SK-N-SH treated with all-trans-retinoic acid at 6 μM for 48 hours (cell line): Measurements from ENCODE around the gene ANKEF1.

Experiments
- ATAC-seq: fragments of 200-7000 bp; cut with Tn5 transposase; 3 replicates; pipeline ENCODE4 v1.9.1; 2020; ENCODE audit warnings: mild to moderate bottlenecking, moderate library complexity
- ARNTL ChIP-seq: fragments of 450-650 bp; formaldehyde crosslinking; IDR thresholded peaks from 2 replicates; pipeline ENCODE4 v1.5.0; 2020; ENCODE audit warnings: low read depth, mild to moderate bottlenecking, moderate library complexity, borderline replicate concordance
- BACH2 ChIP-seq: fragments of 250-450 bp; sonication (Bioruptor Pico); IDR thresholded peaks from 2 replicates; pipeline ENCODE4 v1.9.0; 2021; ENCODE audit warnings: mild to moderate bottlenecking, borderline replicate concordance
- CREB5 ChIP-seq: fragments of 250-450 bp; sonication (Bioruptor Pico); IDR thresholded peaks from 2 replicates; pipeline ENCODE4 v1.5.1; 2020; ENCODE audit warnings: low read depth, mild to moderate bottlenecking, moderate library complexity
- CSDC2 ChIP-seq: fragments of 250-450 bp; sonication (Bioruptor Pico); IDR thresholded peaks from 2 replicates; pipeline ENCODE4 v1.5.0; 2020; ENCODE audit warnings: mild to moderate bottlenecking, moderate library complexity
- ESRRG ChIP-seq: fragments of 250-450 bp; sonication (Bioruptor Pico); IDR thresholded peaks from 2 replicates; pipeline ENCODE4 v1.6.1; 2021; ENCODE audit warnings: mild to moderate bottlenecking
- GLIS3 ChIP-seq: fragments of 250-450 bp; sonication (Bioruptor Pico); IDR thresholded peaks from 2 replicates; pipeline ENCODE4 v1.5.0; 2020; ENCODE audit warnings: mild to moderate bottlenecking, moderate library complexity
- ISL1 ChIP-seq: fragments of 250-450 bp; sonication (Bioruptor Pico); IDR thresholded peaks from 2 replicates; pipeline ENCODE4 v2.1.2; 2022; ENCODE audit warnings: mild to moderate bottlenecking, moderate library complexity
- OSR1 ChIP-seq: fragments of 250-450 bp; sonication (Bioruptor Pico); IDR thresholded peaks from 2 replicates; pipeline ENCODE4 v1.8.0; 2022; ENCODE audit warnings: moderate library complexity, mild to moderate bottlenecking, inconsistent platforms
- PPARA ChIP-seq: fragments of 250-450 bp; sonication (Bioruptor Pico); IDR thresholded peaks from 2 replicates; pipeline ENCODE4 v1.5.0; 2020; ENCODE audit warnings: mild to moderate bottlenecking, borderline replicate concordance
- RARB ChIP-seq: fragments of 250-450 bp; sonication (Bioruptor Pico); IDR thresholded peaks from 2 replicates; pipeline ENCODE4 v1.8.0; 2021; ENCODE audit warnings: mild to moderate bottlenecking, moderate library complexity
- TCF4 ChIP-seq: fragments of 250-450 bp; sonication (Bioruptor Pico); IDR thresholded peaks from 2 replicates; pipeline ENCODE4 v1.8.0; 2021; ENCODE audit warnings: mild to moderate bottlenecking, moderate library complexity, borderline replicate concordance
- TOX ChIP-seq: fragments of 250-450 bp; sonication (Bioruptor Pico); IDR thresholded peaks from 2 replicates; pipeline ENCODE4 v1.8.0; 2021; ENCODE audit warnings: mild to moderate bottlenecking, moderate library complexity, borderline replicate concordance
- ZC3H10 ChIP-seq: fragments of 250-450 bp; sonication (Bioruptor Pico); IDR thresholded peaks from 2 replicates; pipeline ENCODE4 v1.5.1; 2021; ENCODE audit warnings: mild to moderate bottlenecking, moderate library complexity
- ZFP3 ChIP-seq: fragments of 250-450 bp; sonication (Bioruptor Pico); IDR thresholded peaks from 2 replicates; pipeline ENCODE4 v1.5.0; 2020; ENCODE audit warnings: mild to moderate bottlenecking, moderate library complexity
- ZFP30 ChIP-seq: fragments of 450-650 bp; formaldehyde crosslinking; IDR thresholded peaks from 2 replicates; pipeline ENCODE4 v1.5.0; 2022; ENCODE audit warnings: mild to moderate bottlenecking, moderate library complexity
- ZNF565 ChIP-seq: fragments of 450-650 bp; formaldehyde crosslinking; conservative IDR thresholded peaks from 2 replicates; pipeline ENCODE4 v1.5.0; 2020; ENCODE audit warnings: low read depth, mild to moderate bottlenecking, moderate library complexity
- ZNF70 ChIP-seq: fragments of 450-650 bp; formaldehyde crosslinking; IDR thresholded peaks from 2 replicates; pipeline ENCODE4 v1.5.0; 2020; ENCODE audit warnings: mild to moderate bottlenecking, moderate library complexity
- ZNF8 ChIP-seq: fragments of 450-650 bp; formaldehyde crosslinking; IDR thresholded peaks from 2 replicates; pipeline ENCODE4 v1.5.0; 2020; ENCODE audit warnings: mild to moderate bottlenecking, moderate library complexity
- TF ChIP-seq, protein P1 (sequence below): fragments of 250-450 bp; sonication (Bioruptor Pico); IDR thresholded peaks from 2 replicates; pipeline ENCODE4 v1.8.0; 2021; ENCODE audit warnings: low read depth, mild to moderate bottlenecking, moderate library complexity, borderline replicate concordance
- TF ChIP-seq, protein P2 (sequence below): fragments of 250-450 bp; sonication (Bioruptor Pico); IDR thresholded peaks from 2 replicates; pipeline ENCODE4 v1.8.0; 2020; ENCODE audit warnings: mild to moderate bottlenecking, moderate library complexity, borderline replicate concordance
- TF ChIP-seq, protein P3 (sequence below): fragments of 250-450 bp; sonication (Bioruptor Pico); IDR thresholded peaks from 2 replicates; pipeline ENCODE4 v1.5.1; 2021; ENCODE audit warnings: mild to moderate bottlenecking, moderate library complexity
- TF ChIP-seq, protein P4 (sequence below): fragments of 250-450 bp; sonication (Bioruptor Pico); IDR thresholded peaks from 2 replicates; pipeline ENCODE4 v1.5.0; 2020; ENCODE audit warnings: mild to moderate bottlenecking, moderate library complexity

Gene ANKEF1

GRCh38 chr20:10060226-10060625, 25.4 kb downstream of the ANKEF1 start:
- ATAC-seq = no peak
- TF ChIP-seq CREB5 (CRISPR knock-in tag) (no peak), ZFP30 (CRISPR knock-in tag) (no peak), GLIS3 (CRISPR knock-in tag) (no peak), ZNF565 (CRISPR knock-in tag) (no peak), PPARA (no peak), OSR1 (CRISPR knock-in tag) (no peak), ZNF70 (CRISPR knock-in tag) (no peak), ESRRG (no peak), ZNF8 (CRISPR knock-in tag) (no peak), ISL1 (no peak)

GRCh38 chr20:10061641-10062040, 26.9 kb downstream of the ANKEF1 start:
- TF ChIP-seq GLIS3 (CRISPR knock-in tag) (no peak), ZC3H10 (CRISPR knock-in tag) (no peak), ZFP30 (CRISPR knock-in tag) (no peak), ARNTL (CRISPR knock-in tag) (no peak), CREB5 (CRISPR knock-in tag) (no peak), BACH2 (CRISPR knock-in tag) (no peak), TCF4 (CRISPR knock-in tag) (no peak), PPARA (no peak), TOX (CRISPR knock-in tag) (no peak)
- TF ChIP-seq, protein P1, sequence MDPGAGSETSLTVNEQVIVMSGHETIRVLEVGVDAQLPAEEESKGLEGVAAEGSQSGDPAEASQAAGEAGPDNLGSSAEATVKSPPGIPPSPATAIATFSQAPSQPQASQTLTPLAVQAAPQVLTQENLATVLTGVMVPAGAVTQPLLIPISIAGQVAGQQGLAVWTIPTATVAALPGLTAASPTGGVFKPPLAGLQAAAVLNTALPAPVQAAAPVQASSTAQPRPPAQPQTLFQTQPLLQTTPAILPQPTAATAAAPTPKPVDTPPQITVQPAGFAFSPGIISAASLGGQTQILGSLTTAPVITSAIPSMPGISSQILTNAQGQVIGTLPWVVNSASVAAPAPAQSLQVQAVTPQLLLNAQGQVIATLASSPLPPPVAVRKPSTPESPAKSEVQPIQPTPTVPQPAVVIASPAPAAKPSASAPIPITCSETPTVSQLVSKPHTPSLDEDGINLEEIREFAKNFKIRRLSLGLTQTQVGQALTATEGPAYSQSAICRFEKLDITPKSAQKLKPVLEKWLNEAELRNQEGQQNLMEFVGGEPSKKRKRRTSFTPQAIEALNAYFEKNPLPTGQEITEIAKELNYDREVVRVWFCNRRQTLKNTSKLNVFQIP = no peak
- TF ChIP-seq, protein P2, sequence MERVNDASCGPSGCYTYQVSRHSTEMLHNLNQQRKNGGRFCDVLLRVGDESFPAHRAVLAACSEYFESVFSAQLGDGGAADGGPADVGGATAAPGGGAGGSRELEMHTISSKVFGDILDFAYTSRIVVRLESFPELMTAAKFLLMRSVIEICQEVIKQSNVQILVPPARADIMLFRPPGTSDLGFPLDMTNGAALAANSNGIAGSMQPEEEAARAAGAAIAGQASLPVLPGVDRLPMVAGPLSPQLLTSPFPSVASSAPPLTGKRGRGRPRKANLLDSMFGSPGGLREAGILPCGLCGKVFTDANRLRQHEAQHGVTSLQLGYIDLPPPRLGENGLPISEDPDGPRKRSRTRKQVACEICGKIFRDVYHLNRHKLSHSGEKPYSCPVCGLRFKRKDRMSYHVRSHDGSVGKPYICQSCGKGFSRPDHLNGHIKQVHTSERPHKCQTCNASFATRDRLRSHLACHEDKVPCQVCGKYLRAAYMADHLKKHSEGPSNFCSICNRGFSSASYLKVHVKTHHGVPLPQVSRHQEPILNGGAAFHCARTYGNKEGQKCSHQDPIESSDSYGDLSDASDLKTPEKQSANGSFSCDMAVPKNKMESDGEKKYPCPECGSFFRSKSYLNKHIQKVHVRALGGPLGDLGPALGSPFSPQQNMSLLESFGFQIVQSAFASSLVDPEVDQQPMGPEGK (CRISPR knock-in tag) = no peak
- TF ChIP-seq, protein P3, sequence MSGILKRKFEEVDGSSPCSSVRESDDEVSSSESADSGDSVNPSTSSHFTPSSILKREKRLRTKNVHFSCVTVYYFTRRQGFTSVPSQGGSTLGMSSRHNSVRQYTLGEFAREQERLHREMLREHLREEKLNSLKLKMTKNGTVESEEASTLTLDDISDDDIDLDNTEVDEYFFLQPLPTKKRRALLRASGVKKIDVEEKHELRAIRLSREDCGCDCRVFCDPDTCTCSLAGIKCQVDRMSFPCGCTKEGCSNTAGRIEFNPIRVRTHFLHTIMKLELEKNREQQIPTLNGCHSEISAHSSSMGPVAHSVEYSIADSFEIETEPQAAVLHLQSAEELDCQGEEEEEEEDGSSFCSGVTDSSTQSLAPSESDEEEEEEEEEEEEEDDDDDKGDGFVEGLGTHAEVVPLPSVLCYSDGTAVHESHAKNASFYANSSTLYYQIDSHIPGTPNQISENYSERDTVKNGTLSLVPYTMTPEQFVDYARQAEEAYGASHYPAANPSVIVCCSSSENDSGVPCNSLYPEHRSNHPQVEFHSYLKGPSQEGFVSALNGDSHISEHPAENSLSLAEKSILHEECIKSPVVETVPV (CRISPR knock-in tag) = no peak
- TF ChIP-seq, protein P4, sequence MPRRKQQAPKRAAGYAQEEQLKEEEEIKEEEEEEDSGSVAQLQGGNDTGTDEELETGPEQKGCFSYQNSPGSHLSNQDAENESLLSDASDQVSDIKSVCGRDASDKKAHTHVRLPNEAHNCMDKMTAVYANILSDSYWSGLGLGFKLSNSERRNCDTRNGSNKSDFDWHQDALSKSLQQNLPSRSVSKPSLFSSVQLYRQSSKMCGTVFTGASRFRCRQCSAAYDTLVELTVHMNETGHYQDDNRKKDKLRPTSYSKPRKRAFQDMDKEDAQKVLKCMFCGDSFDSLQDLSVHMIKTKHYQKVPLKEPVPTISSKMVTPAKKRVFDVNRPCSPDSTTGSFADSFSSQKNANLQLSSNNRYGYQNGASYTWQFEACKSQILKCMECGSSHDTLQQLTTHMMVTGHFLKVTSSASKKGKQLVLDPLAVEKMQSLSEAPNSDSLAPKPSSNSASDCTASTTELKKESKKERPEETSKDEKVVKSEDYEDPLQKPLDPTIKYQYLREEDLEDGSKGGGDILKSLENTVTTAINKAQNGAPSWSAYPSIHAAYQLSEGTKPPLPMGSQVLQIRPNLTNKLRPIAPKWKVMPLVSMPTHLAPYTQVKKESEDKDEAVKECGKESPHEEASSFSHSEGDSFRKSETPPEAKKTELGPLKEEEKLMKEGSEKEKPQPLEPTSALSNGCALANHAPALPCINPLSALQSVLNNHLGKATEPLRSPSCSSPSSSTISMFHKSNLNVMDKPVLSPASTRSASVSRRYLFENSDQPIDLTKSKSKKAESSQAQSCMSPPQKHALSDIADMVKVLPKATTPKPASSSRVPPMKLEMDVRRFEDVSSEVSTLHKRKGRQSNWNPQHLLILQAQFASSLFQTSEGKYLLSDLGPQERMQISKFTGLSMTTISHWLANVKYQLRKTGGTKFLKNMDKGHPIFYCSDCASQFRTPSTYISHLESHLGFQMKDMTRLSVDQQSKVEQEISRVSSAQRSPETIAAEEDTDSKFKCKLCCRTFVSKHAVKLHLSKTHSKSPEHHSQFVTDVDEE (CRISPR knock-in tag) = no peak

DNA sequence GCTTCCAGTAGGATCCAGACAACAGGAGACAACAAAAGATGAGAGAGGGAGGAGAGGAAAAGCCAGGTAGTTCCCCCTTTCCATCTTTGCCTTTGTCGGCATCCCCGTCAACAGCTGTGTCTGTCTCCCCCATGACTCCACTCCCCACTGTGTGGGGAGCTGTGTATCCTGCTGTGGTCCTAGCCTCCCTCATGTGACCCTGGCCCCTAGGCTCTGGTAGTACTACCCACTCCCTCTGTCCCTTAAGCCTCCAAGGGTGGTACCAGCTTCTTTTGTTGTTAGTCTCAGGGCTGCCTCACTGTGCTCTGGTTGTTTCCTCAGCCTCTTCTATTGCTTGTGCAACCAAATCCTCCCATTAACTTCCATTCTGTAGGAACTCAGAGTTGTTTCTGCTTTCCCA, 28.7 kb downstream of the ANKEF1 start:
- no peak for ATAC-seq
- TF ChIP-seq, protein P3 (CRISPR knock-in tag) = no peak
- TF ChIP-seq ZNF565 (CRISPR knock-in tag) = no peak
- TF ChIP-seq TOX (CRISPR knock-in tag) = no peak
- TF ChIP-seq ZNF70 (CRISPR knock-in tag) = no peak
- no peak for TF ChIP-seq ZFP3
- no peak for TF ChIP-seq RARB (CRISPR knock-in tag)
- TF ChIP-seq PPARA = no peak
- TF ChIP-seq ARNTL (CRISPR knock-in tag) = no peak
- TF ChIP-seq ZNF8 (CRISPR knock-in tag) = no peak
- TF ChIP-seq, protein P2 (CRISPR knock-in tag) = no peak
- no peak for TF ChIP-seq CSDC2 (CRISPR knock-in tag)
- no peak for TF ChIP-seq ZFP30 (CRISPR knock-in tag)
- no peak for TF ChIP-seq TCF4 (CRISPR knock-in tag)
- TF ChIP-seq ESRRG = no peak

More at GRCh38 chr20:10061641-10062040, 26.9 kb downstream of the ANKEF1 start:
- ATAC-seq = no peak
